SJSA1 (cell line): Measurements from ENCODE around the gene CD82. TPM values are rescaled to one million over a fixed set of nuclear protein-coding genes. Genes with fewer than 3 reads are reported as not detected.

ENCODE experiments used
- DNase-seq, 2 experiments: peaks; one replicate each; pipeline ENCODE4 v3.0.0-alpha.2; 2015 to 2020; ENCODE audit warnings: low spot score in 2 of 2, low read depth in 1 of 2
- H3K27ac ChIP-seq: fragments of 250-450 bp; sonication (Bioruptor Pico); 2 replicates; pipeline ENCODE4 v1.5.1; 2020; ENCODE audit warnings: mild to moderate bottlenecking, moderate library complexity
- H3K27me3 ChIP-seq: fragments of 250-450 bp; sonication (Bioruptor Pico); replicated peaks from 2 replicates; pipeline ENCODE4 v1.5.1; 2020; ENCODE audit warnings: mild to moderate bottlenecking, moderate library complexity
- H3K36me3 ChIP-seq: fragments of 250-450 bp; sonication (Bioruptor Pico); 2 replicates; pipeline ENCODE4 v1.5.1; 2020; ENCODE audit warnings: mild to moderate bottlenecking
- H3K4me1 ChIP-seq: fragments of 250-450 bp; sonication (Bioruptor Pico); replicated peaks from 2 replicates; pipeline ENCODE4 v1.6.1; 2021; ENCODE audit warnings: mild to moderate bottlenecking
- H3K4me3 ChIP-seq: fragments of 250-450 bp; sonication (Bioruptor Pico); 2 replicates; pipeline ENCODE4 v1.5.1; 2020; ENCODE audit warnings: mild to moderate bottlenecking
- H3K9me3 ChIP-seq: fragments of 250-450 bp; sonication (Bioruptor Pico); replicated peaks from 2 replicates; pipeline ENCODE4 v1.5.1; 2020; ENCODE audit warnings: mild to moderate bottlenecking
- total RNA-seq: library from RNA; depleted of rRNA; stranded (reverse); fragments of >200 nt; shearing (Covaris generic); gene quantifications from 2 replicates; pipeline ENCODE4 v1.2.3, GENCODE V29; 2014

Gene CD82
- total RNA-seq, 1 experiment from 2014 or later: 15.5 TPM

DNA sequence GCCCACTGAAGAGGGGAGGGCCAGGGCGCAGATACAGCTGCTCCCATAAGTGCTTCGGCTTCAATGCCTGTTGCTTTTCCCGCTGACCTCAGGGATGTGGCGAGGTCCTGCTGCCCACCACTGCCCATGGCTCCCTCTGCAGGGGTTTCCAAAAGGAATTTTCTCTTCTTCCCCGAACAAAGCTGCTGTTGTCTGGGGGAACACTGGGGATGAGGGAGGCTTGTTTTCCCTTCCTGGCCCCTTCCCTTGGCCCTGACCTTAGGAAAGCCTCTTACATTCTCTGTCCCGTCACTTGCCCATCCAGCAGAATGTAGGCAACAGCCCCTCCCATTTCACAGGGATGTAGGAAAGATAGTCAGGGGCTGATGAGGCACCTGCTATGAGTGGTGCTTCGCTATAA is 34.8 kb downstream of the CD82 start:
- Histone ChIP-seq H3K4me3 (no peak overlapping the region), H3K36me3 (no peaks in the 10 kb centered on the region), H3K27me3 (no peaks in the 10 kb centered on the region), H3K27ac (no peak overlapping the region), H3K9me3 (peaks cover 2% of the 10 kb centered on the region; the same call in 1 of the 2 replicates), H3K4me1 (0 out of 2 replicates have a peak, but pooled peaks cover 4% of the 10 kb centered on the region)
- no peak for DNase-seq

DNA sequence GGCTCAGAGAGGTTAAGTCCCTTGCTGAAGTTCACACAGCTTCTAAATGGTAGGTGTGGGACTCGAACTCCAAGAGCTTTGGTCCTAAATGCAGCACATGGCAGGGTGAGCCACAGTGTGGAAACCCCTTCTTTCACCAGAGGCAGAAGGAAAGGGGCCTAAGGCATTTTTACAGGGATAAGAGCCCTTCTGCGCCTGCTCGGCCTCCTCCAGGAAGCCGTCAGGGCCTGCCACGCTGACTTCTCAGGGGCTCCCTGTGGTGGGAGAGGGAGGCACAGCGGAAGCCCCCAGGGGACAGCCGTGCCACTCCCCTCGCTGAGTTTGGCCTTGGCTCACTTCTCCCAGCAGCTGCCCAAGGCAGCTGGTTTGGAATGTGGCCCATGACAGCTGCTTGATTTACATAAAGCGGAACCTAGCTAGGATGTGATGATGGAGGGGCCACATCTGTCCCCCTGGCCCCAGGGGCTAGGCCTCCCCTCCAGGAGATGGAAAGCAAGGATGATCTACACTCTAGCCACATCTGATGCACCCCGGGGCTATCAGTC is 35.4 kb downstream of the CD82 start:
- no peak for DNase-seq
- Histone ChIP-seq H3K27ac (no peak overlapping the region), H3K4me3 (no peak overlapping the region), H3K27me3 (no peaks in the 10 kb centered on the region), H3K9me3 (peaks cover 2% of the 10 kb centered on the region; the same call in 1 of the 2 replicates), H3K4me1 (0 out of 2 replicates have a peak, but pooled peaks cover 4% of the 10 kb centered on the region), H3K36me3 (no peaks in the 10 kb centered on the region)

DNA sequence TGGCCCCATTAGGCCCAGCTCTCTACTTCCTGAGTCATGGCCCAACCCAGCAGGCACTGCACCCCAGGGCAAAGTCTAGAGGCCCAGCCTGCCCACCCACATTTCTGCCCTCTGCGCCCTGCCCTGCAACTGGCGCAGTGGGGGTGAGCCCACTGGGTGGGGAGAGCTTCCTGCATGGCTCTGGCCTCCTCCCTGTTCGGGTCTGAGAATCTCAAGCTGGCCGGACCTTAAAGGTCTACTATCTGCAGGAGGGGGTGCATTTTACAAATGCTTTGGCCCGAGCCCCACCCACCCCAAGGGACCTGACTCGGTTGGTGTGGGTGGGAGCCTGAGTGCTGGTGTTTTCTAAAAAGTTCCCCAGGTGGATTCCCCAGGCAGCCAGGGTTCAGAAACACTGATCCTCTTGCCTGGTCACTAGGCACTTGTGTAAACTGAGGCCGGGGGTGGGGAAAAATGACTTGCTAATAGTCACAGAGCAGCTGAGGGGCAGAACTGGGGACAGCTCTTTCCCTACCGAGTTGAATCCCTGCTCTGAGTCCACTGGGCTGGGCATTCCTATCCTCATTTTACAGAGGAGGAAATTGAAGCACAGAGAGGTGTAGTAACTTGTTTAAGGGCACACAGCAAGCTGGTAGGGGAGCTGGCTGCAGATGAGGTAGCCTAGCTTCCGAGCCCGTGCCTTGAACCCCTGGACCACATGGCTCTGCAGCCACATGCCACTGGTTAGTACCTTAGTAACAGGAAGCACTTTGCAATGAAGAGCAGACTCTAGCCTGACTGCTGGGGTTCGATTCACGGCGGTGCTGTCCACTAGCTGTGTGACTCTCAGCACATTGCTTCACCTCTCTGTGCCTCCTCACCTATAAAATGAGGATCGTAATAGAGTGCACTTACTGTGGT is 36.3 kb downstream of the CD82 start:
- H3K4me3 ChIP-seq: no peak overlapping the region
- H3K4me1 ChIP-seq: 0 out of 2 replicates have a peak, but pooled peaks cover 2% of the 10 kb centered on the region
- H3K9me3 ChIP-seq: peaks cover 2% of the 10 kb centered on the region; the same call in 1 of the 2 replicates
- no peaks in the 10 kb centered on the region for H3K27me3 ChIP-seq
- no peak for DNase-seq
- no peak overlapping the region for H3K27ac ChIP-seq
- no peaks in the 10 kb centered on the region for H3K36me3 ChIP-seq

DNA sequence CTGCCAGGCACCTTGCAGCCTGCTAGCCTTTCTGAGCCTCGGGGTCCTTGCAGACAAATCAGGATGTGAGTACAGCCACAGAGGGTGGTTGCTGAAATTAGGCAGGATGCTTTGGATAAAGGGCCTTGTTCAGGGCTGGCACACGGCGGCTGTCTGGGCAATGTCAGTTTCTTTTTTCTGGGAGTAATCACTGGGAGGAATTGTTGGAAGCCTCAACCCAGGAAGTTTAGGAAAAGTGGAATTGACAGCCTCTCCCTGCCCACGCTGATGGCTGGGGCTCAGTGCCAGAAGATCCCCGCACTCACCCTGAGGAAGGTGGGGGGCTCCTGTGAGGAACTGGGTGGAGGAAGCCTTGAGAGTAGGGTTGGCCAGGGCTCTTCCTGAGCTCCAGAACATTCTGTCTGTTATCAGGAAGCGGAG is 37.4 kb downstream of the CD82 start:
- H3K9me3 ChIP-seq: no peaks in the 10 kb centered on the region
- no peak for DNase-seq
- H3K4me3 ChIP-seq: no peak overlapping the region
- no peaks in the 10 kb centered on the region for H3K27me3 ChIP-seq
- no peaks in the 10 kb centered on the region for H3K36me3 ChIP-seq
- H3K4me1 ChIP-seq: peaks cover 10% of the 10 kb centered on the region
- H3K27ac ChIP-seq: no peak overlapping the region

DNA sequence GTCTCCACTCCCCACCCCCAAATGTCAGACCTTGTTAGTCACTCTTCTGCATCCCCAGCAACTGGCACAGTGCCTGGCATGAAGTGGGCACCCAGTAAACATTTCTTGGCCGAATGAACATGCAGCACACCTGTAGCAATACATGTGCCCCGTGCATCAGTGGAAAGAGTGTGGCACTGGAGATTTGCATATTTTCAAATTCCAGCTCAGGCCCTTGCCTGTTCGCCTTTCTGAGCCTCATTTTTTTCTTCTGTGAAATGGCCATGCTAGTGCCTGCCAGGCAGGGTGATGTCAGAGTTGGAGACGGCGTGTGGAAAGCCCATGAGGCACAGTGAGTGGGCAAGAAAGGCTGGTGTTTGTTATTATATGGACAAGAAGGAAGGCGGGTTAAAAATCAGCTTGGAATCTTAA is 38.7 kb downstream of the CD82 start:
- Histone ChIP-seq H3K9me3 (no peaks in the 10 kb centered on the region), H3K27ac (no peak overlapping the region), H3K36me3 (no peaks in the 10 kb centered on the region), H3K27me3 (no peaks in the 10 kb centered on the region), H3K4me1 (peaks cover 21% of the 10 kb centered on the region), H3K4me3 (no peak overlapping the region)
- DNase-seq: no peak

DNA sequence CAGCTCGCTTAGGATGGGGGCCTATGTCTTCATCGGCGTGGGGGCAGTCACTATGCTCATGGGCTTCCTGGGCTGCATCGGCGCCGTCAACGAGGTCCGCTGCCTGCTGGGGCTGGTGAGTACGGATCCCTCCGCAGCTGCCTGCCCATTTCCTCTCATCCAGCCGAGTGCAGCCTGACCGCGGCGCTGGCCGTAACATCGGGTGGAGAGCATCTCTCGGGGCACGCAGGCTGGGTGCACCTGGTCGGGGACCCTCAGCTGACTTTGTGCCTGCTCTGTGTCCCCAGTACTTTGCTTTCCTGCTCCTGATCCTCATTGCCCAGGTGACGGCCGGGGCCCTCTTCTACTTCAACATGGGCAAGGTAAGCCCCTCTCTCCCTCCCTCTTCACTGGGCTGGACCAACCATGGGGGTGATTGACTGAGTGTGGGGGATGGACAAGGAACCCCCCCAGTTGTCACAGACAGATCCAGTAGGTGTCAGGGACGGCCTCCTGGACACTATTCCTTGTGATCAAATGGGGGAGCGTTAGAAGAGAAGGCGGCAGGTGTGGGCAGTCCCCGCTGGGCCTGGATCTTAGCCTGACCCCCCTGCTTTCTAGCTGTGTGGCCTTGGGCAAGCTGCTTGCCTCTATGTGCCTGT is 39.7 kb downstream of the CD82 start:
- Histone ChIP-seq H3K4me1 (peaks cover 21% of the 10 kb centered on the region), H3K27me3 (no peaks in the 10 kb centered on the region), H3K9me3 (no peaks in the 10 kb centered on the region), H3K36me3 (no peaks in the 10 kb centered on the region), H3K4me3 (no peak overlapping the region), H3K27ac (no peak overlapping the region)
- DNase-seq: no peak

DNA sequence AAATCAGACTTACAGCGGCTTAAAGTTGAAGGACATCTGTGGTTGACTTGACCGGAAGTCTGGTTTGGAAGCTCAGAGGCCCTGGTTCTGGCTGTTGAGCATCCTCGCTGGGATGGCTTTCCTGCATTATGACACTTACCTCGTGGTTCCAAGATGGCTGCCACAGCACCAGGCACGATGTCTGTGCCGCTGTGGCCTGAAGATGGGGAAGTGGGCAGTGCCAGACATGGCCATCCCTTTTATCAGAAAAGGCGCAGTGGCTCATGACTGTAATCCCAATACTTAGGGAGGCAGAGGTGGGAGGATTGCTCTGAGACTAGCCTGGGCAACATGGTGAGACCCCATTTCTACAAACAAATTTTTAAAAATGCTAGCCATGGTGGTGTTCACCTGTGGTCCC is 40.5 kb downstream of the CD82 start:
- Histone ChIP-seq H3K36me3 (no peaks in the 10 kb centered on the region), H3K4me1 (peaks cover 21% of the 10 kb centered on the region), H3K9me3 (no peaks in the 10 kb centered on the region), H3K4me3 (no peak overlapping the region), H3K27ac (no peak overlapping the region), H3K27me3 (no peaks in the 10 kb centered on the region)
- no peak for DNase-seq

DNA sequence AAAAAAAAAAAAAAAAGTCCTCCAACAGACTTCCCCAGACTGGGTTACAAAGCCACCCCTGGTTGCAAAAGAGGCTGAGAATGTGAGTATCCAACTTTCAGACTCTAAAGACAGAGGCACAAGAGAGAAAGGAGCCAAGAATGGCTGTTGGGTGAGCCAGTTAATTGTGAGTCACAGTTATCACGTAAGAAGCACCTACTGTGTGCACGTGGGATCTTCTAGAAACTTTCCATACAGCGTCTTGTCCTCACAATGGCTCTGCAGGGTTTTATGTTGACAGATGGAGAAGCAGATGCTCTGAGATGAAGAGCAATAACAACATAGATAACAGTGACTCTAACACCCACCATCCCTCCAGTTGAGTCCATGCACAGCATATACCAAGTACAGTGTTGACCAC is 41.0 kb downstream of the CD82 start:
- Histone ChIP-seq H3K4me3 (no peak overlapping the region), H3K27ac (no peak overlapping the region), H3K27me3 (no peaks in the 10 kb centered on the region), H3K9me3 (no peaks in the 10 kb centered on the region), H3K36me3 (no peaks in the 10 kb centered on the region), H3K4me1 (peaks cover 21% of the 10 kb centered on the region)
- DNase-seq: no peak

DNA sequence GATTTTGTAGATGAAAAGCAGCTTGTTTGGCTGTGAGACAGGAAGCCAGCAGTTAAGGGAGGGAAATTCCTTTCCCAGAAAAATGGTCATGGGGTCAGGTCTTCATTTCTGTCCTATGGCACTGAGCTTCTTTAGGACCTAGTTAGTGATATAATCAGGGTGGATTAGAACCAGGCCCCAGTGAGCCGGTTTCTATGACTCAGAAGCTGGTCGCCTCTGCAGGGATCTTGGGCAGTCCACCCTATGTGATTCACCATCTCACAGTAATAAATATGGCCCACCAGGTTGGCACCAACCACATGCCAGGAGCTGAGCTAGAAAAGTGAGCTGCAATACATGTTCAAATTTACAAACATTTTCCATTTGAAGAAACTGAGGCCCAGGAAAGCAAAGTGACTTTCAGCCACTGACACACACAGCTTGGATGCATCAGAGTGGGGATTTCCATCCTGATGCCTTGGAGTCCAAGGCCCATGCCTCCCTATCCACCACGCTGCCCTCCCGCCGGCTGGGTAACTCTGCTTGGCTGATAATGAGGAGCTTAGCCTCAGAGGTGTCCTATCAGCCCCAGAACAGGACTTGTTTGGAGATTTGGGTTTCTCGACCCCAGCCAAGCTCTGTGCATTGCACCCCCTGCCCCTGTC is 42.0 kb downstream of the CD82 start:
- peaks cover 21% of the 10 kb centered on the region for H3K4me1 ChIP-seq
- H3K27me3 ChIP-seq: no peaks in the 10 kb centered on the region
- no peak overlapping the region for H3K27ac ChIP-seq
- DNase-seq: peak in 1 of 2 experiments; percentile 34
- H3K4me3 ChIP-seq: no peak overlapping the region
- H3K9me3 ChIP-seq: no peaks in the 10 kb centered on the region
- H3K36me3 ChIP-seq: no peaks in the 10 kb centered on the region

DNA sequence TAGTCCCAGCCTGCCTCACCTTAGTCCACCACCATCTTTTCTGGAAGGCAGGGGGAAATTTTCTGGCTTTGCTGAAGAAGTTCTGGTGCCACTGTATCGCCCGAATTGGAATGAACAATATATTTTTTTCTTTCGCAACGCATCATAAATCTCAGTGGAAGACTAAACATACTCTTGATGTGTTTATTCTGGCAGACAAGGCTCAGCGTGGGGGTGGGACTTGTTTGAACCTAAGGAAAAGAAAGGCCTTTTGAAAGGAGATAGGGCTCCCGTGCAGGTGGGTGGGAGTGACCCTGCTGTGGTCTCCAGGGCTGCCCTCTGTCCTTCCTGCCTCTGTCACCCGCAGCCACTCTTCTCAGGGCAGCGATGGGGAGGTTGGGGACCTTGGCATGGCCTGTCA is 42.5 kb downstream of the CD82 start:
- Histone ChIP-seq H3K4me3 (no peak overlapping the region), H3K27ac (no peak overlapping the region), H3K27me3 (no peaks in the 10 kb centered on the region), H3K9me3 (no peaks in the 10 kb centered on the region), H3K4me1 (peaks cover 21% of the 10 kb centered on the region), H3K36me3 (no peaks in the 10 kb centered on the region)
- no peak for DNase-seq

DNA sequence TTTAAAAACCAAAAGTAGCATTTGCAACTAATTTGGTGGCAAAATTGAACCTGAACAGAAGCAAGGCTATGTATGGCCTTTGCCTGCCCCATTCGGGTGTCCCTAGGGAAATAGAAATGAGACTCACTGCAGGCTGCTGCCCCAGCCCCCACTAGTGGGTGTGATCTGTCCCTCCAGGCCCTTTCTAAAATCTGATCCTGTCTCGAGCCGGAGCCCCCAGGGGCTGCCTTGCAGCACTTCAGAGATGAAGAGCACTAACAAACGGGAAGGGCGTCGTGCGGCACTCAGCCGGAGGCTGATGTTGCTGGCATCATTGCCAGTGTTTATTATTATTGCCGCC is 43.2 kb downstream of the CD82 start:
- no peaks in the 10 kb centered on the region for H3K9me3 ChIP-seq
- H3K4me1 ChIP-seq: peaks cover 21% of the 10 kb centered on the region
- peak in 1 of 2 experiments; percentile 24 for DNase-seq
- H3K4me3 ChIP-seq: no peak overlapping the region
- no peaks in the 10 kb centered on the region for H3K36me3 ChIP-seq
- H3K27ac ChIP-seq: no peak overlapping the region
- H3K27me3 ChIP-seq: no peaks in the 10 kb centered on the region

DNA sequence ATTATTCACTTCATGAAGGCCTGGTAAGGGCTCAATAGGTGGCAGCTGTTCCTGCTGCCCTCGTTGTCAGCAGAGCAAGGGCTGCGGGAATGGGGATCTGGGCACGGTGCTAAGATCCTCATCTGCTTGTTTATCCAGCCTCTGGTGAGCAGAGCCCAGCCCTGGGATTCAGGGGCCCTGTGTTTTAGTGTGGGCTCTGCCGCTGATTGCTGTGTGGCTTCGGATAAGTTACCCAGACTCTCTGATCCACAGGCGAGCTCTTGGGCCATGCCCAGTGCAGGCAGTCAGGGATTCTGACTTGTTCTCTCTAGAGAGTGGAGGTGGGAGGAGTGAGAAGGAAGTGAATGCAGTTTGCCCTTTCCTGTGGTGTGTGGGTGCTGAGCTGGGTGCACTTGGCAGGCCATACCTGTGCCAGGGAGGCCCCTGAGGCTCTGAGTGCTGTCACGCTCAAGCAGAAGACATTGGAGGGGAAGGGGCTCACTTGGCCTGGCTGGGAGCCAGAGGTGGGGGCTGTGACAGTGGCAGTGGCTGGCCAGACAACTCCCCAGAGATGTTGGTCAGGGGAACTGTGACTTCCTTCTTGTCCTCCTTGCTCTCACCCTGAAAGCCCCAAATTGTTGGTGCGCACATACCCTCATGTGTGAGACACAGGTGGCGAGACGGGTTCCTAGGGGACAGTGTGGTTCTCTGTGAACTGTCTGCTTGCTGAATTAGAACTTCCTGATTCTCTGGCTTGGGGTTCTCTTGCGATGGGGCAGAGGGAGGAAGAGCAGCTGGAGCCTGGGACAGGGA is 43.7 kb downstream of the CD82 start:
- peaks cover 21% of the 10 kb centered on the region for H3K4me1 ChIP-seq
- H3K9me3 ChIP-seq: no peaks in the 10 kb centered on the region
- H3K36me3 ChIP-seq: no peaks in the 10 kb centered on the region
- no peaks in the 10 kb centered on the region for H3K27me3 ChIP-seq
- no peak overlapping the region for H3K27ac ChIP-seq
- no peak overlapping the region for H3K4me3 ChIP-seq
- no peak for DNase-seq

DNA sequence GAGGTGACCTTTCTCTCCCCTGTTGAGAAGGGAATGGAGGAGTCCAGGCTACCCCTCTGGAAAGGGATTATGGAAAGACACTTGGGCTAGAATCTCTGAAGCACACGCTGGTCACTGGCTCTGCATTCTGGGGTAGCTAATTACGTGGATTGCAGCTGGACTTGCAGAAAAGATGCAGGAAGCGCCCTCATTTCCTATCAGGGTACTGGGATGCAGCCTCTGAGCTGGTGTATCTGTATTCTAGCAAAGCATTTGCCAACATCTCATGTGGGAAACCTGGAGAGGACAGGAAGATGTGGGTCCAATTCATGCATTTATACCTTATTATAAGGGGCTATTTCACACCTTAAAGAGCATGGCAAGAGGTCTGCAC is 44.3 kb downstream of the CD82 start:
- H3K36me3 ChIP-seq: no peaks in the 10 kb centered on the region
- no peak for DNase-seq
- no peak overlapping the region for H3K27ac ChIP-seq
- no peaks in the 10 kb centered on the region for H3K9me3 ChIP-seq
- H3K27me3 ChIP-seq: no peaks in the 10 kb centered on the region
- H3K4me1 ChIP-seq: peaks cover 21% of the 10 kb centered on the region
- H3K4me3 ChIP-seq: no peak overlapping the region
